ENCODE measurements around the gene C22orf42. TPM values are rescaled to one million over a fixed set of nuclear protein-coding genes. Genes with fewer than 3 reads are reported as not detected.

Gene C22orf42
- total RNA-seq, 1 donor from 2014 or later, result not detected

- no peak overlapping the region for H3K4me3 ChIP-seq
- no peaks in the 10 kb centered on the region for H3K36me3 ChIP-seq
- no peaks in the 10 kb centered on the region for H3K9me3 ChIP-seq
- TF ChIP-seq POLR2AphosphoS5 (IDR thresholded peaks at IDR 0.05; ENCODE audit: insufficient read depth in 1 of 2, low read depth in 1 of 2), result no peak
- TF ChIP-seq CTCF (IDR thresholded peaks at IDR 0.05), result no peak
- no peak for TF ChIP-seq POLR2A (IDR thresholded peaks at IDR 0.05)
- H3K27ac ChIP-seq, result no peak overlapping the region
- intact Hi-C loops (cut with DNase I), result no loop called here
- H3K4me1 ChIP-seq, result peaks cover 11% of the 10 kb centered on the region
- no peak for DNase-seq (ENCODE audit: extremely low spot score in 2 of 2)
- no peaks in the 10 kb centered on the region for H3K27me3 ChIP-seq
Observed at GRCh38 chr22:32205974-32206773, 47.1 kb upstream of the C22orf42 start.

- intact Hi-C loops (cut with DNase I), result no loop called here
- peak within 1 kb of the TSS in 1 of 2 donors; percentile 0 for H3K4me3 ChIP-seq
- TF ChIP-seq POLR2A (IDR thresholded peaks at IDR 0.05), result no peak
- H3K27me3 ChIP-seq, result no peaks in the 10 kb centered on the region
- H3K9me3 ChIP-seq, result no peaks in the 10 kb centered on the region
- H3K4me1 ChIP-seq, result peaks cover 11% of the 10 kb centered on the region
- no peaks in the 10 kb centered on the region for H3K36me3 ChIP-seq
- no peak within 1 kb of the TSS for H3K27ac ChIP-seq
- no peak for DNase-seq (ENCODE audit: extremely low spot score in 2 of 2)
Observed at GRCh38 chr22:32204856-32205722, 46.0 kb upstream of the C22orf42 start, which contains the start of gene RFPL2. TSS of gene RFPL2 (minus strand) at chr22:32205073. CDS start at chr22:32202451, 2,622 bp downstream.

- H3K4me3 ChIP-seq, result peak overlapping the region in 1 of 2 donors; percentile 0
- DNase-seq (ENCODE audit: extremely low spot score in 2 of 2), result no peak
- H3K4me1 ChIP-seq, result peaks cover 11% of the 10 kb centered on the region
Observed at GRCh38 chr22:32204040-32204855, 45.1 kb upstream of the C22orf42 start.

GRCh38 chr22:32203181-32204039, 44.3 kb upstream of the C22orf42 start:
- H3K4me1 ChIP-seq, result peaks cover 11% of the 10 kb centered on the region
- peak overlapping the region; percentile 9 for H3K4me3 ChIP-seq
- intact Hi-C loops (cut with DNase I), result no loop called here
- TF ChIP-seq POLR2A (IDR thresholded peaks at IDR 0.05) (no peak), POLR2AphosphoS5 (IDR thresholded peaks at IDR 0.05; ENCODE audit: insufficient read depth in 1 of 2, low read depth in 1 of 2) (no peak), CTCF (IDR thresholded peaks at IDR 0.05) (no peak)
- H3K9me3 ChIP-seq, result no peaks in the 10 kb centered on the region
- no peak for DNase-seq (ENCODE audit: extremely low spot score in 2 of 2)
- H3K36me3 ChIP-seq, result no peaks in the 10 kb centered on the region
- H3K27ac ChIP-seq, result no peak overlapping the region
- H3K27me3 ChIP-seq, result no peaks in the 10 kb centered on the region

More at GRCh38 chr22:32204040-32204855, 45.1 kb upstream of the C22orf42 start:
- H3K27ac ChIP-seq, result no peak overlapping the region
- intact Hi-C loops (cut with DNase I), result no loop called here
- H3K9me3 ChIP-seq, result no peaks in the 10 kb centered on the region
- TF ChIP-seq POLR2AphosphoS5 (IDR thresholded peaks at IDR 0.05; ENCODE audit: insufficient read depth in 1 of 2, low read depth in 1 of 2), result no peak
- TF ChIP-seq CTCF (IDR thresholded peaks at IDR 0.05), result no peak
- no peak for TF ChIP-seq POLR2A (IDR thresholded peaks at IDR 0.05)
- no peaks in the 10 kb centered on the region for H3K27me3 ChIP-seq
- H3K36me3 ChIP-seq, result no peaks in the 10 kb centered on the region
